ENCODE measurements around the gene PGA4. TPM values are rescaled to one million over a fixed set of nuclear protein-coding genes. Genes with fewer than 3 reads are reported as not detected.
A peak's percentile ranks its signal among the peaks of the same experiment; 100 is the strongest.

Gene PGA4
- total and polyA plus RNA-seq, 9 of the 15 experiments (the other 6 are each of a cell fraction or from before 2014, with no cell fraction given) = not detected

DNA sequence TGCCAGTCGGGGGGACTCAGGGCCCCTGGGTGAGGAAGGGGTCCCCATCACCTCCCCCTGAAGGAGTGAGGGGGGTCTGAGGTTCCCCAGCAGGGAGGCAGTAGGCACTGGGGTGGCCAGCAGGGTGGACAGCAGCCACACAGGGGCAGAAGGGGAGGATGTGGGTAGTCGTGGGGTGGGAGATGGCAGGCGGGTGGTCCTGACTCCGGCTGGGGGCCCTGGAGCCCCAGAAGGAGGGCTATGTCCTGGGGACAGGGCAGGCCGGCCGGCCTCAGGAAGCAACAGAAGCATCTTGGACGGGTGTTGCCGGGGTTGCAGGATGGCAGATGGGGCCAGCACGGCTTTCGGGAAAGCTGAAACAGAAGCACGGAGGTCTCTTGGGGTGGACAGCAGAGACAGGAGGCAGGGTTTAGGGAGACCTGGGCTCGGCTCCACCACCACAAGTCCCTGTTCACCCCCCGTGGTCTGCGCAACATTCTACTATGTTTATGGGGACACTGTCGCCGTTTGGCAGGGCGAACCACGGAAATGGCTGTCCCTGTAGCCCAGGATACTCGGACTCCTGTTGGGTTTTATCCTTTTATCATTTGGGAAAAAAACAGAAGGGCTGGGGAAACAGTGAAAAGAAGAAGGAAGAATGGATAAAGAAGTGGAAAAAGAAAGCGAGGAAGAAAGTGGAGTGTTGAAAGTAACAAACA lies 58.9 kb downstream of the PGA4 start:
- BruUV-seq (replicated peaks) = no TSS peak
- ATAC-seq (peak; percentile 28), FAIRE-seq (no peak), DNase-seq (ENCODE audit: extremely low read depth in 1 of 4, low spot score in 3 of 4) (peak in 1 of 4 experiments; percentile 9)
- 31% methylated on average over 16 of the region's 20 CpGs for WGBS (ENCODE audit: insufficient coverage, low coverage, missing lambda C conversion rate)
- Histone ChIP-seq H3K79me2 (ENCODE audit: control insufficient read depth, insufficient read depth, low read length) (no peaks in the 10 kb centered on the region), H3K9me3 (replicated peaks; ENCODE audit: control insufficient read depth, insufficient read depth, low read depth, low read length) (no peaks in the 10 kb centered on the region), H3K9me1 (ENCODE audit: control insufficient read depth, insufficient read depth, low read length) (no peaks in the 10 kb centered on the region), H3K4me3 (no peak overlapping the region), H3K4me1 (replicated peaks in 1 of 2; ENCODE audit: control insufficient read depth in 2 of 2, insufficient read depth in 2 of 2, low read length in 2 of 2) (peaks cover 12 to 26% of the 10 kb centered on the region in 2 experiments; a peak in 4 of 5 replicates), H3K27me3 (ENCODE audit: control insufficient read depth in 2 of 2, insufficient read depth in 2 of 2, low read length in 2 of 2) (no peaks in the 10 kb centered on the region), H2AFZ (ENCODE audit: low read depth, low read length) (peak overlapping the region; percentile 84), H3K4me2 (ENCODE audit: insufficient read depth, low read length) (peak overlapping the region; percentile 63), H3K27ac (ENCODE audit: extremely low read depth, low read depth, low read length) (no peak overlapping the region), H3K9ac (ENCODE audit: insufficient read depth in 1 of 2, low read depth in 2 of 2, low read length in 2 of 2) (peak overlapping the region; percentile 35 to 82; a peak in 3 of 4 replicates), H4K20me1 (replicated peaks; ENCODE audit: control insufficient read depth, insufficient read depth, low read length) (no peaks in the 10 kb centered on the region), H3K36me3 (ENCODE audit: control insufficient read depth, insufficient read depth, low read length) (peaks cover 2% of the 10 kb centered on the region; the same call in 2 of the 3 replicates)
- CTCF ChIA-PET (ENCODE audit: low intra/inter-chr PET ratio) = interaction anchor here (1.7 kb wide), 1 partner anchor 104 kb away, joined by 11 read pairs; no protein-coding TSS in a partner anchor
- POLR2A ChIA-PET = interaction anchor here (0.6 to 1.7 kb wide), 9 partner anchors 10 to 168 kb away, joined by 3 to 6 read pairs (median 4); no protein-coding TSS in a partner anchor
- intact Hi-C loops (cut with micrococcal nuclease) (no loop called here), in situ Hi-C loops (cut with MboI) (no loop called here)
- peak; percentile 69 for TF ChIP-seq ZNF512 (tag; IDR thresholded peaks at IDR 0.05)
- TF ChIP-seq HMGN3 (IDR thresholded peaks at IDR 0.05; ENCODE audit: borderline replicate concordance, extremely low read depth, insufficient read length, low read depth, low read length) = peak; percentile 7
- TF ChIP-seq NR4A1 (CRISPR knock-in tag; IDR thresholded peaks at IDR 0.05) = 0 out of 2 replicates have a peak, but pooled peaks have one; percentile 9
- no peak for TF ChIP-seq NR4A1 (tag; IDR thresholded peaks at IDR 0.05)
- no peak for TF ChIP-seq ZNF184 (CRISPR knock-in tag; IDR thresholded peaks at IDR 0.05)
- no peak for TF ChIP-seq RB1 (IDR thresholded peaks at IDR 0.05; ENCODE audit: low read depth)
- 0 out of 2 replicates have a peak, but pooled peaks have one; percentile 50 for TF ChIP-seq MBD1 (CRISPR knock-in tag; IDR thresholded peaks at IDR 0.05)
- TF ChIP-seq ZBED1 (IDR thresholded peaks at IDR 0.05) = no peak
- TF ChIP-seq RERE (CRISPR knock-in tag; IDR thresholded peaks at IDR 0.05; ENCODE audit: borderline replicate concordance) = no peak
- TF ChIP-seq, protein P1, sequence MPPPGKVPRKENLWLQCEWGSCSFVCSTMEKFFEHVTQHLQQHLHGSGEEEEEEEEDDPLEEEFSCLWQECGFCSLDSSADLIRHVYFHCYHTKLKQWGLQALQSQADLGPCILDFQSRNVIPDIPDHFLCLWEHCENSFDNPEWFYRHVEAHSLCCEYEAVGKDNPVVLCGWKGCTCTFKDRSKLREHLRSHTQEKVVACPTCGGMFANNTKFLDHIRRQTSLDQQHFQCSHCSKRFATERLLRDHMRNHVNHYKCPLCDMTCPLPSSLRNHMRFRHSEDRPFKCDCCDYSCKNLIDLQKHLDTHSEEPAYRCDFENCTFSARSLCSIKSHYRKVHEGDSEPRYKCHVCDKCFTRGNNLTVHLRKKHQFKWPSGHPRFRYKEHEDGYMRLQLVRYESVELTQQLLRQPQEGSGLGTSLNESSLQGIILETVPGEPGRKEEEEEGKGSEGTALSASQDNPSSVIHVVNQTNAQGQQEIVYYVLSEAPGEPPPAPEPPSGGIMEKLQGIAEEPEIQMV (tag; conservative IDR thresholded peaks at IDR 0.05; ENCODE audit: low read depth) = 0 out of 2 replicates have a peak, but pooled peaks have one; percentile 11

Measured in K562 (cell line).